ENCODE measurements around the gene SLC15A2. TPM values are rescaled to one million over a fixed set of nuclear protein-coding genes. Genes with fewer than 3 reads are reported as not detected.
A peak's percentile ranks its signal among the peaks of the same experiment; 100 is the strongest.

SLC15A2 gene
- polyA plus RNA-seq, 3 donors, result 0.37 to 5.4 (median 0.62) TPM

DNA sequence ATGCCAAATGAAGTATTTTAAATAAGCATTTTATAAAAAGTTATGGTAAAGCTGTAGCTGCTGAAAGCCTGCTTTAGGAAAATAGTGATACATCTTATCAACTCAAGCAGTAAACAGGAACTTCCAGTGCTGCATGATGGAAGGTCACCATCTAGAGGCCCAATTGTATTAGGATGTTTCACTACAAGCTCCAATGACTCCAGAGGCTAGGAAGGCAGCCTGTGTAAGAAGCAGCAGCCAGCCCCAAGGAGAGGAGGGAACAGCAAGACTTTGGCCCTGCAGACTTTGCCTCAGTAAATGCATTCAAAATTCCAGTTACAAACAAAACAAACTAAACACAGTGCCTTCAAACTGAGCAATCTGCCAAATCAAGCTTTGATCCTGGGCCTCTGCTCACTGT, 95.7 kb downstream of the SLC15A2 start:
- Histone ChIP-seq H3K79me2 (ENCODE audit: insufficient read depth, low read length) (no peaks in the 10 kb centered on the region), H3K36me3 (replicated peaks in 1 of 2; ENCODE audit: control insufficient read depth in 1 of 2, insufficient read depth in 2 of 2, low read length in 2 of 2) (no peaks in the 10 kb centered on the region), H3K9me3 (replicated peaks in 1 of 2; ENCODE audit: control insufficient read depth in 1 of 2, insufficient read depth in 1 of 2, low read length in 2 of 2) (no peaks in the 10 kb centered on the region), H3K4me1 (ENCODE audit: control insufficient read depth in 1 of 2, insufficient read depth in 2 of 2, low read length in 2 of 2) (peaks cover 36 to 40% of the 10 kb centered on the region in 2 donors), H3K4me3 (replicated peaks in 1 of 3; ENCODE audit: low read depth in 2 of 3, low read length in 3 of 3) (no peak overlapping the region), H3K9ac (ENCODE audit: insufficient read depth, low read length, poor library complexity, severe bottlenecking) (no peak overlapping the region), H2AFZ (ENCODE audit: insufficient read depth, low read depth, low read length, poor library complexity, severe bottlenecking) (no peak overlapping the region), H3K27ac (ENCODE audit: low read depth in 1 of 2, low read length in 2 of 2) (no peak overlapping the region), H4K20me1 (ENCODE audit: insufficient read depth, low read length) (no peaks in the 10 kb centered on the region), H3K27me3 (ENCODE audit: control insufficient read depth in 2 of 2, insufficient read depth in 2 of 2, low read length in 2 of 2) (no peaks in the 10 kb centered on the region), H3K4me2 (replicated peaks; ENCODE audit: extremely low read depth, low read length, poor library complexity, severe bottlenecking) (no peak overlapping the region)
- Mint-ChIP-seq H3K36me3 (peaks cover 0 to 1% of the 10 kb centered on the region in 2 donors), H3K9me3 (peaks cover 0 to 2% (median 0%) of the 10 kb centered on the region in 7 donors), H3K27ac (peak overlapping the region in 4 of 7 donors; percentile 21 to 65 (median 52)), H3K4me1 (peaks cover 48% of the 10 kb centered on the region), H3K27me3 (ENCODE audit: low read depth in 3 of 3) (peaks cover 0 to 2% (median 0%) of the 10 kb centered on the region in 3 donors), H3K4me3 (no peak overlapping the region)
- peak in 2 of 3 donors; percentile 36 to 48 for DNase-seq
- intact Hi-C loops (cut with micrococcal nuclease), result loop anchor here (10.0 kb wide), 2 partner anchors 65 to 245 kb away; partner anchors contain the start of gene CD86 (in 1 of the 2)
- TF ChIP-seq, protein P1, sequence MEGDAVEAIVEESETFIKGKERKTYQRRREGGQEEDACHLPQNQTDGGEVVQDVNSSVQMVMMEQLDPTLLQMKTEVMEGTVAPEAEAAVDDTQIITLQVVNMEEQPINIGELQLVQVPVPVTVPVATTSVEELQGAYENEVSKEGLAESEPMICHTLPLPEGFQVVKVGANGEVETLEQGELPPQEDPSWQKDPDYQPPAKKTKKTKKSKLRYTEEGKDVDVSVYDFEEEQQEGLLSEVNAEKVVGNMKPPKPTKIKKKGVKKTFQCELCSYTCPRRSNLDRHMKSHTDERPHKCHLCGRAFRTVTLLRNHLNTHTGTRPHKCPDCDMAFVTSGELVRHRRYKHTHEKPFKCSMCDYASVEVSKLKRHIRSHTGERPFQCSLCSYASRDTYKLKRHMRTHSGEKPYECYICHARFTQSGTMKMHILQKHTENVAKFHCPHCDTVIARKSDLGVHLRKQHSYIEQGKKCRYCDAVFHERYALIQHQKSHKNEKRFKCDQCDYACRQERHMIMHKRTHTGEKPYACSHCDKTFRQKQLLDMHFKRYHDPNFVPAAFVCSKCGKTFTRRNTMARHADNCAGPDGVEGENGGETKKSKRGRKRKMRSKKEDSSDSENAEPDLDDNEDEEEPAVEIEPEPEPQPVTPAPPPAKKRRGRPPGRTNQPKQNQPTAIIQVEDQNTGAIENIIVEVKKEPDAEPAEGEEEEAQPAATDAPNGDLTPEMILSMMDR (IDR thresholded peaks at IDR 0.05), result peak; percentile 31

DNA sequence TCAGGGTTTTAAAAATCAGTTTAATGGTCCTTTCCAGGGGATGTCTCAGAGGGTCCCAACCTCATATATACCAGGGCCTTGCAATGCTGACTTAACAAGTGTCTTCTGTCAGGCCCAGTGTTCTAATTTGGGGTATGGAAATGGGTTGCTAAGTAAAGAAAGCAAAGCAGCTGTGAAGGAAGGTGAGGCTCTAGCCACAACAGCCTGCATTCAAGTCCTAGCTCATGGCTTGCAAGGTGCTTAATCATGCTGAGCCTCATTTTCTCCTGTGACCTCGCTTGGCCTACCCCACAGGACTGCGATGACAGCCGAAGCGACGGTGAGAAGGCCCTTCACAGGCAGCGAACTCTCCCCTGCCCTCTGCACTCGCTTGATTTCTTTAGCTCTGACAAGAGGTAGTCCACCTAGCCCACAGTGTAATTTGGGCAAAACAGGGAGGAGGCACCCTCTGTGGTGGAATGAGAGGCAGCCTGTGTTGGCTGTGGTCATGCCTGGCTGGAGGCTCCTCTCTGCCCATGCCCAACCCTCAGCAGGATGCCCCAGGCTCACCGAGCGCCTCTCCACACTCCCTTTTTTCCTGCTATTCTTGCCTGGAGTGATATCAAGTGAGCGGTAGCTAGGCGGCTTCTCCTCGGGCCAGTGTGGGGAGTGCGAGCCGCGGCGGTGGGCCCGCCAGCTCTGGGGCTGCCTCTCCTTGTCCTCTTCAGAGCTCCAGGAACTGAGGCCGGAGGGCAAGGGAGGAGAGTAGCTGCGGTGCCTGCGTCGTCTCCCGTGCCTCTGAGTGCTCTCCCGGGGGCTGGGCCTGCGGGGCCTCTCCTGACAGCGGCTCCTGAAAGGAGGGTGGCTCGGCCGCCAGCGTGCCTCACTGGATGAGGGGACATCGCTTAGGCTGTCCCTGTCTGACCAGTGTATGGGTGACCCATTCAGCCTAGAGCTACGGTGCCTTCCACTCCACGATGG, 98.7 kb downstream of the SLC15A2 start:
- TF ChIP-seq, protein P1 (IDR thresholded peaks at IDR 0.05), result no peak
- H3K27me3 ChIP-seq (ENCODE audit: control insufficient read depth in 2 of 2, insufficient read depth in 2 of 2, low read length in 2 of 2), result no peaks in the 10 kb centered on the region
- Mint-ChIP-seq H3K27me3 (ENCODE audit: low read depth in 3 of 3) (peaks cover 0 to 2% (median 2%) of the 10 kb centered on the region in 3 donors), H3K4me1 (peaks cover 73% of the 10 kb centered on the region), H3K27ac (peak overlapping the region in 4 of 7 donors; percentile 42 to 69 (median 56)), H3K36me3 (peaks cover 4% of the 10 kb centered on the region in 2 donors), H3K4me3 (no peak overlapping the region), H3K9me3 (peaks cover 0 to 3% (median 0%) of the 10 kb centered on the region in 7 donors)
- intact Hi-C loops (cut with micrococcal nuclease), result loop anchor here (10.0 kb wide), 2 partner anchors 62 to 242 kb away; partner anchors contain the start of gene CD86 (in 1 of the 2)
- no peak overlapping the region for H3K4me3 ChIP-seq (replicated peaks in 1 of 3; ENCODE audit: low read depth in 2 of 3, low read length in 3 of 3)
- H3K9ac ChIP-seq (ENCODE audit: insufficient read depth, low read length, poor library complexity, severe bottlenecking), result no peak overlapping the region
- H3K79me2 ChIP-seq (ENCODE audit: insufficient read depth, low read length), result no peaks in the 10 kb centered on the region
- H4K20me1 ChIP-seq (ENCODE audit: insufficient read depth, low read length), result no peaks in the 10 kb centered on the region
- peaks cover 64 to 69% of the 10 kb centered on the region in 2 donors for H3K4me1 ChIP-seq (ENCODE audit: control insufficient read depth in 1 of 2, insufficient read depth in 2 of 2, low read length in 2 of 2)
- H3K9me3 ChIP-seq (replicated peaks in 1 of 2; ENCODE audit: control insufficient read depth in 1 of 2, insufficient read depth in 1 of 2, low read length in 2 of 2), result no peaks in the 10 kb centered on the region
- no peaks in the 10 kb centered on the region for H3K36me3 ChIP-seq (replicated peaks in 1 of 2; ENCODE audit: control insufficient read depth in 1 of 2, insufficient read depth in 2 of 2, low read length in 2 of 2)
- no peak overlapping the region for H3K4me2 ChIP-seq (replicated peaks; ENCODE audit: extremely low read depth, low read length, poor library complexity, severe bottlenecking)
- no peak overlapping the region for H3K27ac ChIP-seq (ENCODE audit: low read depth in 1 of 2, low read length in 2 of 2)
- WGBS (ENCODE audit: insufficient coverage), result 95% methylated on average over 26 of the region's 31 CpGs
- no peak for DNase-seq
- no peak overlapping the region for H2AFZ ChIP-seq (ENCODE audit: insufficient read depth, low read depth, low read length, poor library complexity, severe bottlenecking)

Other genes with a start within 250 kb of the SLC15A2 start
- gene HCLS1, start 233.5 kb upstream of the SLC15A2 start, polyA plus RNA-seq, result 100 to 1,000 TPM; 311 to 483 (median 475) TPM
- 1 to 10 TPM; 1.2 to 7.1 (median 1.7) TPM for gene GOLGB1, start 144.7 kb upstream of the SLC15A2 start, polyA plus RNA-seq
- 10 to 100 TPM in 1 of 3 donors, 1 to 10 TPM in 2; 6.0 to 27.7 (median 7.5) TPM for gene IQCB1, start 59.3 kb upstream of the SLC15A2 start, polyA plus RNA-seq
- 10 to 100 TPM; 31.5 to 91.6 (median 75.7) TPM for gene EAF2, start 59.2 kb upstream of the SLC15A2 start, polyA plus RNA-seq
- gene ILDR1, start 127.8 kb downstream of the SLC15A2 start, polyA plus RNA-seq, result under 1 TPM; 0.12 to 0.28 (median 0.20) TPM
- 100 to 1,000 TPM in 2 of 3 donors, 10 to 100 TPM in 1; 75.7 to 321 (median 273) TPM for gene CD86, start 161.0 kb downstream of the SLC15A2 start, polyA plus RNA-seq